ENCODE data around the gene TANC1. TPM values are rescaled to one million over a fixed set of nuclear protein-coding genes. Genes with fewer than 3 reads are reported as not detected.

Gene TANC1
- total and polyA plus RNA-seq, 2 of the 4 experiments (the other 2 are of a cell fraction) = 10.2 to 12.9 TPM

DNA sequence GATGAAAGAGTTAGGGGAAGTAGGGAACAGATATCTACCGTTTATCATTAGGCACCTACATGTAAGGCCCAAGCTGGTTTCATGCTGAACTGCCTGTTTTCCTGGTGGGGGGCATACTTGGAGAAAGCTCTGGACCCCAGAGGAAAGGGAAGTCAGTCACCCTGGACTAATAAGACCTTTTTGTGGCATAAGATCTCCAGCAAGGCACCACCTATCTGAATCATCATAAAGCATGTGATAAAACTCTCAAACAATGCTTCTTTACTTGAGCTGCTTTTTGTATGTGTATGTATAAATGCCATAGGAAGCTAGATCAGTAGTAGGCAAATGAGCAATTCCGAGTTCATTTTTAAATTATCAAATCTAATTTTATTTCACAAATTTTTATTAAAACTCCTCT lies 104.8 kb downstream of the TANC1 start:
- Histone ChIP-seq H3K9ac (ENCODE audit: low read depth, low read length) (0 out of 2 replicates have a peak overlapping the region, but pooled peaks have one; percentile 6), H3K4me1 (ENCODE audit: control insufficient read depth, insufficient read depth, low read length) (peaks cover 27% of the 10 kb centered on the region), H4K8ac (ENCODE audit: low read depth in 2 of 2, low read length in 2 of 2) (peak overlapping the region; percentile 26 to 93; a peak in 3 of 4 replicates), H3K79me1 (ENCODE audit: low read depth in 1 of 2, low read length in 2 of 2) (peaks cover 20 to 45% of the 10 kb centered on the region in 2 experiments), H3K18ac (ENCODE audit: low read depth, low read length) (peak overlapping the region; percentile 99), H2BK20ac (ENCODE audit: low read depth, low read length) (peak overlapping the region; percentile 90), H3K27ac (ENCODE audit: insufficient read depth, low read length) (peak overlapping the region; percentile 81; the same call in 1 of the 2 replicates), H2AK9ac (replicated peaks; ENCODE audit: low read depth, low read length, poor library complexity) (peak overlapping the region; percentile 90), H2BK15ac (ENCODE audit: low read depth, low read length) (peak overlapping the region; percentile 87; the same call in 1 of the 3 replicates), H3K4me3 (ENCODE audit: insufficient read depth, low read depth, low read length) (no peak overlapping the region), H3K4me2 (ENCODE audit: low read depth, low read length) (peak overlapping the region; percentile 90), H3K14ac (replicated peaks; ENCODE audit: low read depth, low read length) (peak overlapping the region; percentile 81), H2AFZ (replicated peaks; ENCODE audit: low read length, poor library complexity) (no peak overlapping the region), H4K91ac (ENCODE audit: insufficient read depth, low read depth, low read length) (peak overlapping the region; percentile 86), H3K27me3 (ENCODE audit: control insufficient read depth, insufficient read depth, low read length) (no peaks in the 10 kb centered on the region), H2BK120ac (ENCODE audit: low read depth, low read length) (peak overlapping the region; percentile 95), H3K23ac (ENCODE audit: low read depth, low read length) (peak overlapping the region; percentile 90), H3K4ac (ENCODE audit: low read depth, low read length) (peak overlapping the region; percentile 96), H4K5ac (ENCODE audit: low read depth, low read length) (peak overlapping the region; percentile 97), H4K20me1 (ENCODE audit: insufficient read depth, low read length) (no peaks in the 10 kb centered on the region), H2BK5ac (ENCODE audit: low read depth, low read length, poor library complexity, severe bottlenecking) (peak overlapping the region; percentile 98), H3K56ac (ENCODE audit: extremely low read depth, insufficient read depth, low read length) (peak overlapping the region; percentile 77), H3K36me3 (ENCODE audit: control insufficient read depth, insufficient read depth, low read length) (no peaks in the 10 kb centered on the region), H3K9me3 (ENCODE audit: control insufficient read depth, insufficient read depth, low read length) (no peaks in the 10 kb centered on the region), H3K9me1 (ENCODE audit: insufficient read depth, low read length) (peaks cover 13% of the 10 kb centered on the region), H2AK5ac (ENCODE audit: low read depth, low read length) (peak overlapping the region; percentile 89)
- peak; percentile 6 for ATAC-seq (ENCODE audit: low read depth)
- dilution Hi-C loops (cut with HindIII; ENCODE audit: low sequenced_read_pairs, unreplicated experiment) = no loop called here
- POLR2A ChIA-PET (ENCODE audit: unreplicated experiment) = no interaction called here
- intact Hi-C loops (cut with micrococcal nuclease) = loop anchor here (2.0 to 5.0 kb wide), 2 partner anchors 20 to 101 kb away; no protein-coding TSS in a partner anchor
- peak; percentile 74 for DNase-seq
- BruUV-seq (replicated peaks) = no TSS peak
- TF ChIP-seq POLR2A (IDR thresholded peaks at IDR 0.05; ENCODE audit: low read depth, low read length) (no peak), RAD21 (IDR thresholded peaks at IDR 0.05; ENCODE audit: low read length) (no peak), RCOR1 (IDR thresholded peaks at IDR 0.05; ENCODE audit: insufficient replicate concordance, low read length) (no peak), BHLHE40 (IDR thresholded peaks at IDR 0.05; ENCODE audit: low read depth, low read length) (no peak), CHD1 (IDR thresholded peaks at IDR 0.05; ENCODE audit: low read depth, low read length) (no peak), MXI1 (IDR thresholded peaks at IDR 0.05; ENCODE audit: borderline replicate concordance, low read depth, low read length) (no peak), RFX5 (IDR thresholded peaks at IDR 0.05; ENCODE audit: low read depth, low read length) (no peak), MAFK (IDR thresholded peaks at IDR 0.05; ENCODE audit: low read depth, low read length) (no peak), FOS (IDR thresholded peaks at IDR 0.05; ENCODE audit: low read depth, low read length) (no peak)
- TF ChIP-seq, protein P1, sequence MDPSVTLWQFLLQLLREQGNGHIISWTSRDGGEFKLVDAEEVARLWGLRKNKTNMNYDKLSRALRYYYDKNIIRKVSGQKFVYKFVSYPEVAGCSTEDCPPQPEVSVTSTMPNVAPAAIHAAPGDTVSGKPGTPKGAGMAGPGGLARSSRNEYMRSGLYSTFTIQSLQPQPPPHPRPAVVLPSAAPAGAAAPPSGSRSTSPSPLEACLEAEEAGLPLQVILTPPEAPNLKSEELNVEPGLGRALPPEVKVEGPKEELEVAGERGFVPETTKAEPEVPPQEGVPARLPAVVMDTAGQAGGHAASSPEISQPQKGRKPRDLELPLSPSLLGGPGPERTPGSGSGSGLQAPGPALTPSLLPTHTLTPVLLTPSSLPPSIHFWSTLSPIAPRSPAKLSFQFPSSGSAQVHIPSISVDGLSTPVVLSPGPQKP (IDR thresholded peaks at IDR 0.05; ENCODE audit: borderline replicate concordance, low read depth, low read length) = no peak
- TF ChIP-seq, protein P2, sequence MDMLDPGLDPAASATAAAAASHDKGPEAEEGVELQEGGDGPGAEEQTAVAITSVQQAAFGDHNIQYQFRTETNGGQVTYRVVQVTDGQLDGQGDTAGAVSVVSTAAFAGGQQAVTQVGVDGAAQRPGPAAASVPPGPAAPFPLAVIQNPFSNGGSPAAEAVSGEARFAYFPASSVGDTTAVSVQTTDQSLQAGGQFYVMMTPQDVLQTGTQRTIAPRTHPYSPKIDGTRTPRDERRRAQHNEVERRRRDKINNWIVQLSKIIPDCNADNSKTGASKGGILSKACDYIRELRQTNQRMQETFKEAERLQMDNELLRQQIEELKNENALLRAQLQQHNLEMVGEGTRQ (IDR thresholded peaks at IDR 0.05; ENCODE audit: low read depth, low read length) = no peak
- CTCF ChIA-PET = interaction anchor here (0.6 to 0.9 kb wide), 2 partner anchors 46 to 107 kb away, joined by 3 read pairs; no protein-coding TSS in a partner anchor
- in situ Hi-C loops (cut with MboI; ENCODE audit: low sequenced_read_pairs) = no loop called here
- no CpG with 5 or more reads among the region's 2 CpGs for WGBS, 2 experiments (ENCODE audit: extremely low coverage in 2 of 2, insufficient read length in 1 of 2)

All from IMR-90 (cell line).